Muscle layer of colon (tissue), 2 donors: ENCODE results near the gene ANKRD12.
"Not testable (repeated sequence)": the region's sequence is repeated elsewhere in the genome, so short reads cannot be mapped to it uniquely, and the experiment has no call there.

Experiments used
- H3K27ac ChIP-seq: one replicate; pipeline ENCODE4 v1.7.0; 2013; ENCODE audit warnings: low read depth, mild to moderate bottlenecking, low read length, moderate library complexity
- H3K27me3 ChIP-seq, 2 donors: one replicate each; pipeline ENCODE4 v1.7.0; 2013; ENCODE audit warnings: low read length in 2 of 2, mild to moderate bottlenecking in 2 of 2; ENCODE audit not compliant: insufficient read depth in 2 of 2, control insufficient read depth in 1 of 2
- H3K36me3 ChIP-seq: one replicate; pipeline ENCODE4 v1.7.0; 2013; ENCODE audit warnings: mild to moderate bottlenecking, low read length; ENCODE audit not compliant: insufficient read depth
- H3K4me1 ChIP-seq: one replicate; pipeline ENCODE4 v1.7.0; 2013; ENCODE audit warnings: mild to moderate bottlenecking, low read length; ENCODE audit not compliant: insufficient read depth
- H3K4me3 ChIP-seq, 2 donors: one replicate each; pipeline ENCODE4 v1.7.0; 2013; ENCODE audit warnings: low read length in 2 of 2, low read depth in 1 of 2, mild to moderate bottlenecking in 1 of 2, moderate library complexity in 1 of 2
- H3K9ac ChIP-seq: one replicate; pipeline ENCODE4 v1.7.0; 2013; ENCODE audit warnings: low read length
- H3K9me3 ChIP-seq: one replicate; pipeline ENCODE4 v1.7.0; 2013; ENCODE audit warnings: mild to moderate bottlenecking, low read length
- donor health status: abdominal sarcoma.
- donor health status: Adenocarcinoma of cecum.

Gene ANKRD12

DNA sequence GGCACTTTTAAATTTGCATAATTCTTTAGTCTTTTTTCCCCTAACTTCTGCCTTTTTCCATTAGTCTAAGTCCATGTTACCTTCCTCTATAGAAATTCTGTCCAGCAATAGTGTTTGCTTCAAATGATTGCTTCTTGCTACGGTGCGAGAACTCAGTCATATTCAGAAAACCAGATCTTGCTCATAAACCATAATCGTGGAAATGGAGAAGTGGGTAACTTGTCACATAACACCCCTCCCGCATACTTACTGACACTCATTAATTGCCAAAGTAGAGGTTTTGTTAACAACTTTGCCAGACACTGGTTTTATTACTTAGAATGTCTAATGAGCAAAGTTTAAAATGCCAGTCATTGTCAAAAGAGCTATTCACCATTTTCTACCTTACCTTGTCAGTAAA, 103.7 kb downstream of the ANKRD12 start:
- no peaks in the 10 kb centered on the region for H3K4me1 ChIP-seq
- no peak overlapping the region for H3K9ac ChIP-seq
- no peak overlapping the region for H3K4me3 ChIP-seq
- no peaks in the 10 kb centered on the region for H3K27me3 ChIP-seq
- no peak overlapping the region for H3K27ac ChIP-seq
- H3K9me3 ChIP-seq = no peaks in the 10 kb centered on the region
- peaks cover 31% of the 10 kb centered on the region for H3K36me3 ChIP-seq

DNA sequence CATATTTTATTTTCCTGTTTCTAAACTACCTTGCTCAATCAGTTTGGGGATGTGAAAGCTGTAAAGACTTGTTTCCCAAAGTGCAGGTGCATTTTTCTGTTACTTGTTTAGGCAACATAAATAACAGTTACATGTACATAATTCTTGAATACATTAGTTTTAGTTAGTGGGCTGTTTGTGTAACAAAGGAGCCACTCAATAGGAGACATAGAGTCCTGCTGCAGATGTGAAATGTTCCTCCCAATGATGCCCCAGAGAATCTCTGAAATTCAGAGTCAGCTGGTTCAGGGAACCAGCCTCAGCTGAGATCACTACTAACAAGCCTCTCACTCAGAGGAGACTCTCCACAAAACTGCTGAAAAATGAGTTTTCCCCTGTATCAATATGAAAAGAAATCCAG, 106.4 kb downstream of the ANKRD12 start:
- Histone ChIP-seq H3K4me1 (no peaks in the 10 kb centered on the region), H3K9me3 (no peaks in the 10 kb centered on the region), H3K27me3 (no peaks in the 10 kb centered on the region), H3K27ac (no peak overlapping the region), H3K36me3 (peaks cover 26% of the 10 kb centered on the region), H3K9ac (no peak overlapping the region), H3K4me3 (no peak overlapping the region)

GRCh38 chr18:9244376-9244775, 107.8 kb downstream of the ANKRD12 start:
- Histone ChIP-seq H3K27me3 (no peaks in the 10 kb centered on the region), H3K4me3 (no peak overlapping the region), H3K4me1 (no peaks in the 10 kb centered on the region), H3K9ac (no peak overlapping the region), H3K9me3 (no peaks in the 10 kb centered on the region), H3K36me3 (peaks cover 19% of the 10 kb centered on the region), H3K27ac (no peak overlapping the region)

- Histone ChIP-seq H3K27me3 (no peaks in the 10 kb centered on the region), H3K9me3 (no peaks in the 10 kb centered on the region), H3K4me3 (no peak overlapping the region), H3K9ac (no peak overlapping the region), H3K27ac (no peak overlapping the region), H3K36me3 (peaks cover 10% of the 10 kb centered on the region), H3K4me1 (no peaks in the 10 kb centered on the region)
These were observed 112.1 kb downstream of the ANKRD12 start for GRCh38 chr18:9248661-9249060.

DNA sequence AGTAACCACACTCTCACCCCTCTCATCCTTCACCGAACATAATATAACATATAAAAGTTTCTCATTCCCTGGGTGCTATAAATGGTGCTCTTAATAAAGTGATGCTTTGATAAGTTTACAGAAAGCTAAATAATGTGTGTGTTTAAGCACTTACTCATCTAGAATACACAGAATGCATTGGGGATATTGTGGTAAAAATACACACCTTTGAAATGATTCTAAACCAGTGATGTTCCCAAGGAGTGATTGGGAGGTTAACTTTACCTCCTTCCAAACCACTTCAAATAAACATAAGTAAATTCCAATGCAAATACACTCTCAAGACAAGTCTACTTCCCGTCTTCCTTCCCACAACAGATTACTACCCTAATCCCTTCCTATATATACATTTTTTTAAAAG, 112.7 kb downstream of the ANKRD12 start:
- Histone ChIP-seq H3K36me3 (peaks cover 13% of the 10 kb centered on the region), H3K4me1 (no peaks in the 10 kb centered on the region), H3K27ac (no peak overlapping the region), H3K9ac (no peak overlapping the region), H3K27me3 (no peaks in the 10 kb centered on the region), H3K4me3 (no peak overlapping the region), H3K9me3 (no peaks in the 10 kb centered on the region)

GRCh38 chr18:9259173-9259572, 122.6 kb downstream of the ANKRD12 start:
- H3K36me3 ChIP-seq = peaks cover 14% of the 10 kb centered on the region
- no peaks in the 10 kb centered on the region for H3K4me1 ChIP-seq
- H3K27me3 ChIP-seq = no peaks in the 10 kb centered on the region
- H3K9me3 ChIP-seq = no peaks in the 10 kb centered on the region
- H3K9ac ChIP-seq = no peak overlapping the region
- no peak overlapping the region for H3K4me3 ChIP-seq
- H3K27ac ChIP-seq = no peak overlapping the region

- H3K27me3 ChIP-seq = no peaks in the 10 kb centered on the region
These were observed 124.1 kb downstream of the ANKRD12 start for GRCh38 chr18:9260388-9261380.

DNA sequence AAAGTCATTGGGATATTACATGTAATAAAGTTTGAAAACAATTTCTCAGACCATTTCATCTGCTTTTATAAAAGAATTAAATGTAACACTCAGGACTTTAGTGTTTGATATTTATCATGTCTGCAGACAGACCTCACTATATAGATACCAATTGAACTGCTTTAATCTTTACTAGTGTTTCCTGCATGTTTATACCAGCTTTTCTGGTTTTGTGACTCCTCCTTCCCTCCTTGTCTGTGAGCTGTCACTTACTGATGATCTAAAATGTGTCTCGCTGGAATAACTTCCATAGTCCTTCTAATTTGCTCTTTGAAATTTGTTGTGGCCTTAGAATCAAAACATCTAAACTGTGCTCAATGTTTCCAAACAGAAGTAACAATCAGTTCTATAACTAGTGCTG, 126.7 kb downstream of the ANKRD12 start:
- Histone ChIP-seq H3K36me3 (peaks cover 13% of the 10 kb centered on the region), H3K27ac (no peak overlapping the region), H3K4me1 (no peaks in the 10 kb centered on the region), H3K27me3 (no peaks in the 10 kb centered on the region), H3K4me3 (no peak overlapping the region), H3K9ac (no peak overlapping the region), H3K9me3 (no peaks in the 10 kb centered on the region)

More at GRCh38 chr18:9260388-9261380, 124.1 kb downstream of the ANKRD12 start:
- H3K36me3 ChIP-seq = peaks cover 13% of the 10 kb centered on the region
- H3K9ac ChIP-seq = no peak overlapping the region
- no peak overlapping the region for H3K27ac ChIP-seq
- no peaks in the 10 kb centered on the region for H3K4me1 ChIP-seq
- no peak overlapping the region for H3K4me3 ChIP-seq
- no peaks in the 10 kb centered on the region for H3K9me3 ChIP-seq

GRCh38 chr18:9264797-9265196, 128.2 kb downstream of the ANKRD12 start:
- not testable (repeated sequence) for H3K27me3 ChIP-seq, H3K4me3 ChIP-seq, H3K9ac ChIP-seq, H3K27ac ChIP-seq, H3K4me1 ChIP-seq, H3K9me3 ChIP-seq
- peaks cover 13% of the 10 kb centered on the region for H3K36me3 ChIP-seq

GRCh38 chr18:9273221-9273620, 136.6 kb downstream of the ANKRD12 start:
- Histone ChIP-seq H3K9ac (no peak overlapping the region), H3K9me3 (no peaks in the 10 kb centered on the region), H3K36me3 (peaks cover 10% of the 10 kb centered on the region), H3K4me3 (no peak overlapping the region), H3K27ac (no peak overlapping the region), H3K4me1 (no peaks in the 10 kb centered on the region), H3K27me3 (no peaks in the 10 kb centered on the region)

GRCh38 chr18:9275890-9276289, 139.3 kb downstream of the ANKRD12 start:
- Histone ChIP-seq H3K4me3 (no peak overlapping the region), H3K36me3 (peaks cover 17% of the 10 kb centered on the region), H3K9me3 (no peaks in the 10 kb centered on the region), H3K4me1 (no peaks in the 10 kb centered on the region), H3K27me3 (no peaks in the 10 kb centered on the region), H3K27ac (no peak overlapping the region), H3K9ac (no peak overlapping the region)

- H3K36me3 ChIP-seq = peaks cover 19% of the 10 kb centered on the region
- no peaks in the 10 kb centered on the region for H3K9me3 ChIP-seq
- H3K27ac ChIP-seq = no peak overlapping the region
- H3K9ac ChIP-seq = no peak overlapping the region
- no peaks in the 10 kb centered on the region for H3K27me3 ChIP-seq
- H3K4me3 ChIP-seq = no peak overlapping the region
- H3K4me1 ChIP-seq = no peaks in the 10 kb centered on the region
These were observed 141.4 kb downstream of the ANKRD12 start for GRCh38 chr18:9278028-9278427.
